GM19452 (cell line): ENCODE measurements around the gene WNT4.

ENCODE experiments used
- ATAC-seq: cut with Tn5 transposase; IDR thresholded peaks from one replicate; pipeline ENCODE4 v1.9.1; 2021; ENCODE audit not compliant: unreplicated experiment

The WNT4 gene

DNA sequence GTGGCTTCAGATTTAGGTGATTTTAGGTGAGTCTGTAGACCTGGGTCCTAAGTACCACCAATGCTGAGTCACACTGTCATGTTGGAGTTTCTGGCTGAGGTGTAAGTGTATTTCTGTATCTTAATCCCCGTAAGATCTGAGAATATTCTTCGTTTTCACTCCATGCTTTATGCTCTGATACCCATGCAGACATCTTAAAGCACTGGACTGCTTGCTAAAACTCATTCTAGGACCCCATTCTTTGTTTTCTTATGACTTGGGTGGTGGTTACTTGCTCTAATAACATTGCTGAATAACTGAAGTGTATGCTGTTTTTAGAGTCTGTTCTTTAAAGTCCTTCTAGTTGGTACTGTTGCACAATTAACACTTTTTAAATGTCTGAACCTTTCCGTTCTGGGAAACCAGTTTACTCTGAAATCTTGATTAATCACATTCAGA, 53.7 kb downstream of the WNT4 start:
- no peak for ATAC-seq

DNA sequence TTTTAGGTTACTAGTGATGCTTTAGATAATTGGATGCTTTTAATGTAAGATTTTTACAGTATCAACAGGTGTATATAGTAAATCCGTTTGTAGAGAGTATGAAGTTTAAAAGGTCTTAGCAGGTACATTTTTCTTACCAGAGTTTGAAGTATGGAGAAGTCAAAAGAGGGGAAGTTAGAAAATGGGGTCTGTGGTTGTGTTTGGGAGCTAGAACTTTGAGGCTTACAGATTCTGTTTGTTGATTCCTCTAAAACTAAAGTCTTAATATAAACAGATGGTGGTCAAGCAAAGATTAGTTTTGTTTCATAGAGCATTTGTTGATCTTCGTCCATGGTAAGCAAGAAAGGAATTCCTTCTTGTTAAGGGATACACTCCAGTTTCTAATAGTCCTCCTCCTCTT, 54.6 kb downstream of the WNT4 start:
- ATAC-seq: no peak

DNA sequence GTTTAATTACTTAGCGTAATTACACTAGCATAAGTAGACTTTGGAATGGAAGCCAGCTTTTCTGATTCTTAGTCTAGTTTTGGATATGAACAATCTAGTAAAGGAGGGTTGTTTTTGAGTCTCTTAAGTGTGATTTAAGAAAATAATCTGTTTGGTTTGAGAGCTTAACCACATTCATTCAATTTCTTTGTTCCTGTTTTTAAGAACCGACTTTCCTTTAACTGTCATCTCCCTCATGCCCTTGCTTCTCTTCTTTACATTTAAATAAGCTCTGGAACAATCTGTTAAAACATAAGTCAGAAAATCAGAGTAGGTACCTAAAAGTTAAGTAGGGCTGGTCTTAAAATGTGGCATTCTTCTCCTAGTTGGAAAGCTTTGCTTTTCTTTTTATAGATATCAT, 62.7 kb downstream of the WNT4 start:
- no peak for ATAC-seq

DNA sequence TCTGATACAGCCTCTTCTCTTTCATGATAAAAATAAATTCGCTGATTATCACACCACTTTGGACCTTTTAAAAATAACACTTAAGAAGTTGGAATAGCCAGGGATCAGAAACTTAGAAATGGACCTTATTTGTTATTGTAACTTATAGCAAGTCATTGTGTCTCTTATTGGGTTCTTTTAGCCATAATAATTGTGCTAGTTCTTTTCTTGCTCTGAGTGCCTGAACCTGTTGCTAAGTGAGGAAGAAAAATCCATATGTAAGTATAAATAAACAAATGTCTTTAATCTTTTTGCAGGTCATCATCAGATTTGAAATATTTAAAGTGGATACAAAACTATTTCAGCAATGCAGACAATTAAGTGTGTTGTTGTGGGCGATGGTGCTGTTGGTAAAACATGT, 64.8 kb downstream of the WNT4 start:
- ATAC-seq: no peak

DNA sequence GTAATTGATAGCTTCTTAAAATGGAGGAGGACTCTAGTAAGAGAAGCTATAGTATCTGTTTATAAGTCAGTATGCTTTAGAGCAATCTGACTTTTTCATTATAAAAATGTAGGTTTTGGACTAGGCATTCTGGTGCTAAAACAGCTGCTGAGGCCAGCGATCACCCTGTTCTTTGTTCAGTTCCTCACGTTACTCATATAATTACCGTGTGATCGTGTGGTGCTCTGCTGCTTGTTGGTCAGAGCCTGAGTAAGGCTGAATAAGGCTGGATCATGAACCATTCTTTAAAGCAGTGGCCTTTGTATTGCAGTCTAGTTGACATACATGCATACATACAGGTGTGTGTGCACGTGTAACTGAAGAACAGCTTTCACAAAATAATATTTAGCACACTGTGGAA, 65.2 kb downstream of the WNT4 start:
- no peak for ATAC-seq

DNA sequence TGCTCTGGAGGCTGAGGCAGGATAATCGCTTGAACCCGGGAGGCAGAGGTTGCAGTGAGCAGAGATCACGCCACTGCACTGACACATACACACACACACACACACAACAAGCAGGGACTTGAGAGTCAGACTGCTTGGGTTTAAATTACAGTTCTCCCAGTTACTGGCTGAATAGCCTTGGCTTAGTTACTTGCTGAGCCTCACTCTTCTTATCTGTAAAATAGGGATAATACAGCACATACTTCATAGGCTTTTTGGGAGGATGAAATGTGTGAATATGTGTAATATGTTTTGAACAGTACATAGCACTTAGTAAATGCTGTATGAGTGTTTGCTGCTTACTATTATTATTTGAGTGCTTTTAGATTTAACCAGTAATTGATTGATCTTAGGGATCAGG, 66.6 kb downstream of the WNT4 start:
- ATAC-seq: no peak

DNA sequence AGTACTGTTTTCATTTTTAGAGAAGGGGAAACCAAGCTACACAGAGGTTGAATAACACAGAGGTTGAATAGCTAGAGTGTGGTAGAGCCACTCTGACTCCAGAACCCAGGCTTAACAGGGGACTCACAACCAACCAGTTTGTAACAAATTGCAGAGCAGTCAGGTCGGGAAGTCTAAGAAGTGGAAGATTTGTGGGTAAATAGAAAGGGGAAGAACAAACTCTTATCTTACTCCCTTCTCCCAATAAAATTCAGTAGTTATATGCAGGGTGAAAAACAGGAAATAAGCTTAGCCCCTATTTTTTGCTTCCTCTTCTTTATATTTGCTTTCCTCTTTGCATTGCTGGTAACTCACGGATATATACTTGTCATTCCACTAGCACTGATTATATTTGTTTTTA, 67.2 kb downstream of the WNT4 start:
- ATAC-seq: no peak

DNA sequence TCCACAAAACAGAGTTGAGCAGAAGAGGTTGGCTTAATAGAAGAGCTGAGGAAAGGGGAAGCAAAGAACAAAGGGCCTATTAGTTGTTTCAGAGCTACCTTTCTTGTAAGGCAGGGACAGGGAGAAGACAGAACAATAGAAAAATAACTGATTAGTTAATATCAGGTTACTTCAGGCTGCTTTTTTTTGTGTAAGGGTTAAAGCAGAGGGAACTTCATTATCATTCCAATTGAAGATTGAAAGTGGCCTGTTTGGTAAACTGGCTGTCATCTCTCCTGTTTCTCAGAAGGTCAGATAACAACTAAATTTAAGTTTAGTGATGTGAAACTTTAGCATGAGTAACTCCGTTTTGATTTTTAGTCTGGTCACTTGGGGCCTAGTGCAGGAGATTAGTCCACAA, 68.1 kb downstream of the WNT4 start:
- no peak for ATAC-seq

DNA sequence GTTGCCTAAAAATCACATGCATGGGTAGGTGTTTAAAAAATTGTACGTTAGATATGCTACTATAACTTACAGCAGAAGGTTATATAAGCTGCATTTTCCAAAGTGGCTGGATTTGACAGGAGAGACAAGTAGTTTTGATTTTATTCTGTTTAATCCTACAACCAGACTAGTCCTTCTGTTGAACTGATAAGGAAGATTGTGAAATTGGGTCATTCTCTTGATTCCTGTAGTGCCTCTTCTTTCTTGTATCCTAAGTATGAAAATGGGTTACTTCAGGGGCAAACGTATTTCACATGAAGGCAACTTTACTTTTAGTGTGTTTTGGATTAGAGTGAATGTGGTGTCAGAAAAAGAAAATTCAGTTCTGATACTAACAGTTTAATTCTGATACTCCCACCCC, 71.4 kb downstream of the WNT4 start:
- no peak for ATAC-seq
